H9 (cell line): ENCODE measurements around the gene TUBA4A. TPM values are rescaled to one million over a fixed set of nuclear protein-coding genes. Genes with fewer than 3 reads are reported as not detected.

Source experiments
- DNase-seq: peaks from one replicate; pipeline ENCODE4 v3.0.0-alpha.2; 2017
- H2AFZ ChIP-seq: one replicate; pipeline ENCODE4 v1.6.1; 2013; ENCODE audit warnings: mild to moderate bottlenecking, low read length, control low read depth, moderate library complexity
- H2AK5ac ChIP-seq: 2 replicates; pipeline ENCODE4 v1.6.1; 2013; ENCODE audit warnings: low read length, control low read depth, mixed read lengths; ENCODE audit not compliant: insufficient read length
- H2BK120ac ChIP-seq: one replicate; pipeline ENCODE4 v1.6.1; 2013; ENCODE audit warnings: low read depth, mild to moderate bottlenecking, low read length, control low read depth, inconsistent platforms; ENCODE audit not compliant: poor library complexity, severe bottlenecking
- H2BK12ac ChIP-seq: 2 replicates; pipeline ENCODE4 v1.6.1; 2013; ENCODE audit warnings: low read length, control low read depth, mixed read lengths, low read depth; ENCODE audit not compliant: insufficient read length
- H2BK15ac ChIP-seq: 2 replicates; pipeline ENCODE4 v1.6.1; 2013; ENCODE audit warnings: low read depth, low read length, control low read depth
- H2BK20ac ChIP-seq: one replicate; pipeline ENCODE4 v1.6.1; 2013; ENCODE audit warnings: low read depth, mild to moderate bottlenecking, low read length, control low read depth, inconsistent platforms; ENCODE audit not compliant: poor library complexity, severe bottlenecking
- H2BK5ac ChIP-seq: 2 replicates; pipeline ENCODE4 v1.6.1; 2013; ENCODE audit warnings: low read length, control low read depth, mixed read lengths; ENCODE audit not compliant: insufficient read length
- H3K14ac ChIP-seq: 2 replicates; pipeline ENCODE4 v1.6.1; 2013; ENCODE audit warnings: low read length, control low read depth; ENCODE audit not compliant: insufficient read depth
- H3K18ac ChIP-seq: 2 replicates; pipeline ENCODE4 v1.6.1; 2013; ENCODE audit warnings: low read depth, mild to moderate bottlenecking, mixed read lengths, low read length, control low read depth; ENCODE audit not compliant: insufficient read length
- H3K23ac ChIP-seq: 2 replicates; pipeline ENCODE4 v1.6.1; 2013; ENCODE audit warnings: low read length, control low read depth, mixed read lengths, low read depth; ENCODE audit not compliant: insufficient read length
- H3K23me2 ChIP-seq: 2 replicates; pipeline ENCODE4 v1.6.1; 2013; ENCODE audit warnings: low read depth, mild to moderate bottlenecking, mixed read lengths, low read length, control low read depth; ENCODE audit not compliant: insufficient read length, poor library complexity, severe bottlenecking
- H3K27ac ChIP-seq: 2 replicates; pipeline ENCODE4 v1.5.1; 2013; ENCODE audit warnings: low read length, control low read depth, mixed read lengths, low read depth; ENCODE audit not compliant: insufficient read length
- H3K27me3 ChIP-seq: 2 replicates; pipeline ENCODE4 v1.6.1; 2013; ENCODE audit warnings: low read length, control low read depth, inconsistent platforms; ENCODE audit not compliant: insufficient read depth
- H3K4ac ChIP-seq: 2 replicates; pipeline ENCODE4 v1.6.1; 2013; ENCODE audit warnings: low read depth, mild to moderate bottlenecking, control low read depth, inconsistent platforms, low read length, moderate library complexity
- H3K4me1 ChIP-seq: 2 replicates; pipeline ENCODE4 v1.6.1; 2013; ENCODE audit warnings: low read length, control low read depth, inconsistent platforms; ENCODE audit not compliant: insufficient read depth
- H3K4me2 ChIP-seq: 2 replicates; pipeline ENCODE4 v1.6.1; 2013; ENCODE audit warnings: low read length, control low read depth, mixed read lengths; ENCODE audit not compliant: insufficient read length, insufficient read depth
- H3K56ac ChIP-seq: 2 replicates; pipeline ENCODE4 v1.6.1; 2013; ENCODE audit warnings: low read depth, mild to moderate bottlenecking, mixed read lengths, low read length, control low read depth; ENCODE audit not compliant: insufficient read length
- H3K79me1 ChIP-seq: 2 replicates; pipeline ENCODE4 v1.6.1; 2013; ENCODE audit warnings: low read depth, mild to moderate bottlenecking, moderate library complexity, low read length, control low read depth, inconsistent platforms; ENCODE audit not compliant: insufficient read depth, poor library complexity, severe bottlenecking
- H3K79me2 ChIP-seq: 2 replicates; pipeline ENCODE4 v1.6.1; 2013; ENCODE audit warnings: low read length, control low read depth, inconsistent platforms; ENCODE audit not compliant: insufficient read depth
- H3K9ac ChIP-seq: 2 replicates; pipeline ENCODE4 v1.6.1; 2013; ENCODE audit warnings: low read length, control low read depth, mixed read lengths; ENCODE audit not compliant: insufficient read length; ENCODE audit errors: extremely low read depth
- H3K9me3 ChIP-seq: one replicate; pipeline ENCODE4 v1.6.1; 2013; ENCODE audit warnings: low read depth, low read length, inconsistent platforms; ENCODE audit not compliant: control insufficient read depth
- H3T11ph ChIP-seq: one replicate; pipeline ENCODE4 v1.6.1; 2013; ENCODE audit warnings: mild to moderate bottlenecking, low read length, control low read depth, inconsistent platforms
- H4K20me1 ChIP-seq: one replicate; pipeline ENCODE4 v1.6.1; 2013; ENCODE audit not compliant: control insufficient read depth, insufficient read length, insufficient read depth
- H4K5ac ChIP-seq: 2 replicates; pipeline ENCODE4 v1.6.1; 2013; ENCODE audit warnings: low read depth, mild to moderate bottlenecking, mixed read lengths, low read length, control low read depth; ENCODE audit not compliant: insufficient read length
- H4K8ac ChIP-seq: replicated peaks from 2 replicates; pipeline ENCODE4 v1.6.1; 2013; ENCODE audit warnings: low read length, control low read depth, mixed read lengths, low read depth; ENCODE audit not compliant: insufficient read length
- H4K91ac ChIP-seq: 2 replicates; pipeline ENCODE4 v1.6.1; 2013; ENCODE audit warnings: low read depth, mild to moderate bottlenecking, moderate library complexity, mixed read lengths, low read length, control low read depth; ENCODE audit not compliant: insufficient read length
- H3K27ac Mint-ChIP-seq, 3 experiments: 2 replicates in 2 of 3; 3 replicates in 1 of 3; pipeline ENCODE4 v1.8.0; 2020 to 2021; ENCODE audit warnings: mixed read lengths in 3 of 3, mild to moderate bottlenecking in 1 of 3, moderate library complexity in 1 of 3
- H3K27me3 Mint-ChIP-seq: 2 replicates; pipeline ENCODE4 v1.8.0; 2021; ENCODE audit warnings: low read depth, mild to moderate bottlenecking, moderate library complexity, mixed read lengths
- H3K36me3 Mint-ChIP-seq, 3 experiments: 2 replicates in 2 of 3; 3 replicates in 1 of 3; pipeline ENCODE4 v1.8.0; 2020 to 2021; ENCODE audit warnings: low read depth in 3 of 3, mixed read lengths in 3 of 3; ENCODE audit not compliant: insufficient read depth in 1 of 3
- H3K4me1 Mint-ChIP-seq, 2 experiments: 2 replicates each; pipeline ENCODE4 v1.8.0; 2020; ENCODE audit warnings: mixed read lengths in 2 of 2
- H3K4me3 Mint-ChIP-seq, 2 experiments: 2 replicates in 1 of 2; 3 replicates in 1 of 2; pipeline ENCODE4 v1.8.0; 2020 to 2021; ENCODE audit warnings: mild to moderate bottlenecking in 2 of 2, mixed read lengths in 2 of 2, moderate library complexity in 1 of 2
- H3K9me3 Mint-ChIP-seq, 2 experiments: 2 replicates in 1 of 2; 3 replicates in 1 of 2; pipeline ENCODE4 v1.8.0; 2020; ENCODE audit warnings: mild to moderate bottlenecking in 2 of 2, mixed read lengths in 2 of 2, moderate library complexity in 1 of 2
- WGBS: extraction: QIAGEN DNeasy Blood & Tissue Kit; methylation state at CpG from one replicate; pipeline ENCODE4 v1.1.7; 2013; ENCODE audit warnings: missing lambda C conversion rate, low lambda C conversion rate, mixed read lengths; ENCODE audit not compliant: insufficient read length; ENCODE audit errors: extremely low coverage; 5-methylcytosine and 5-hydroxymethylcytosine counted together
- total RNA-seq: library from RNA; stranded (reverse); gene quantifications from 2 replicates; pipeline ENCODE4 v1.2.1, GENCODE V29; 2021
- TF ChIP-seq, protein P1 (sequence below): fragments of 200-600 bp; sonication (generic); conservative IDR thresholded peaks from 3 replicates; pipeline ENCODE4 v1.8.0; 2021; ENCODE audit warnings: antibody characterized with exemption, mild to moderate bottlenecking

The TUBA4A gene
- total RNA-seq, 1 experiment from 2014 or later, result 25.5 TPM

DNA sequence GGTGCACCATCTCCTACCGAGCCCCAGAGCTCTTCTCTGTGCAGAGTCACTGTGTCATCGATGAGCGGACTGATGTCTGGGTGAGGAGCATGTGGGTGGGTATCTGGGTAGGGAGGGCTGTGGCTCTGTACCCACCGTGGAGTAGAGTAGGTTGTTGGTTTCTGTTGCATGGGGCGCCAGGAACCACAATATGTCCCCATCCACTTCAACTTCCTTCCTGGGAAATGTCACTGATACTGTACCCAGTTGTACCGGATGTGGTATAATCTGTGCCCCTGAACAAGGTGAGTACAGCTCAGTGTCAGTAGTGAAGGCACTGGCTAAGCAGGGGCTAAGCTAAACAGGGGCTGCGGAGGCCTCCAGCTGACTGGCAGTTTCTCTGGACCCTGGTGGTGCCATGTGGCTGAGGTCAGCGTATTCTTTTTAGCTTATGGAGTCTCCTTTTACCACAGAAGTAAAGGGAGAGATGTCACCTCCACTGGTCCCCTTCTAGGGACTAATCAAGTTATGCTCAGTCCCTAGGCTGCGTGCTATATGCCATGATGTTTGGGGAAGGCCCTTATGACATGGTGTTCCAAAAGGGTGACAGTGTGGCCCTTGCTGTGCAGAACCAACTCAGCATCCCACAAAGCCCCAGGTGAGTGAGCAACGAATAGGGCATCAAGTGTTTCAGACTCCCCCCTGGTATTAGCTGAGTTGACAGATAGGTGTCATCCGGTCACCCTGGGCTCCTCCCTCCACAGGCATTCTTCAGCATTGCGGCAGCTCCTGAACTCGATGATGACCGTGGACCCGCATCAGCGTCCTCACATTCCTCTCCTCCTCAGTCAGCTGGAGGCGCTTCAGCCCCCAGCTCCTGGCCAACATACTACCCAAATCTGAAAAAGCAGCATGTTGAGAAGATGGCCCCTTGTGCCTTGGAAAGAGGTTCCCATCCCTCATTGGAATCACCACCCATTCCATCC lies 5.8 kb downstream of the TUBA4A start:
- TF ChIP-seq, protein P1, sequence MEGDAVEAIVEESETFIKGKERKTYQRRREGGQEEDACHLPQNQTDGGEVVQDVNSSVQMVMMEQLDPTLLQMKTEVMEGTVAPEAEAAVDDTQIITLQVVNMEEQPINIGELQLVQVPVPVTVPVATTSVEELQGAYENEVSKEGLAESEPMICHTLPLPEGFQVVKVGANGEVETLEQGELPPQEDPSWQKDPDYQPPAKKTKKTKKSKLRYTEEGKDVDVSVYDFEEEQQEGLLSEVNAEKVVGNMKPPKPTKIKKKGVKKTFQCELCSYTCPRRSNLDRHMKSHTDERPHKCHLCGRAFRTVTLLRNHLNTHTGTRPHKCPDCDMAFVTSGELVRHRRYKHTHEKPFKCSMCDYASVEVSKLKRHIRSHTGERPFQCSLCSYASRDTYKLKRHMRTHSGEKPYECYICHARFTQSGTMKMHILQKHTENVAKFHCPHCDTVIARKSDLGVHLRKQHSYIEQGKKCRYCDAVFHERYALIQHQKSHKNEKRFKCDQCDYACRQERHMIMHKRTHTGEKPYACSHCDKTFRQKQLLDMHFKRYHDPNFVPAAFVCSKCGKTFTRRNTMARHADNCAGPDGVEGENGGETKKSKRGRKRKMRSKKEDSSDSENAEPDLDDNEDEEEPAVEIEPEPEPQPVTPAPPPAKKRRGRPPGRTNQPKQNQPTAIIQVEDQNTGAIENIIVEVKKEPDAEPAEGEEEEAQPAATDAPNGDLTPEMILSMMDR, result no peak; the same call in 2 of the 3 replicates
- Histone ChIP-seq H3K18ac (no peak overlapping the region), H3K23ac (no peak overlapping the region), H3K79me2 (no peaks in the 10 kb centered on the region), H4K20me1 (no peaks in the 10 kb centered on the region), H2BK12ac (no peak overlapping the region), H3K27ac (no peak overlapping the region), H3K4me1 (peaks cover 5% of the 10 kb centered on the region), H2BK15ac (no peak overlapping the region), H3T11ph (no peak overlapping the region), H3K4me2 (no peak overlapping the region), H2BK5ac (no peak overlapping the region), H3K27me3 (no peaks in the 10 kb centered on the region), H3K14ac (no peak overlapping the region), H4K5ac (no peak overlapping the region), H4K8ac (no peak overlapping the region), H3K9ac (no peak overlapping the region), H3K4ac (no peak overlapping the region), H3K79me1 (no peaks in the 10 kb centered on the region), H3K56ac (no peak overlapping the region), H2BK20ac (no peak overlapping the region), H4K91ac (no peak overlapping the region), H2AK5ac (no peak overlapping the region), H3K9me3 (no peaks in the 10 kb centered on the region), H2AFZ (no peak overlapping the region), H2BK120ac (no peak overlapping the region), H3K23me2 (peaks cover 5% of the 10 kb centered on the region)
- WGBS, result no CpG with 5 or more reads among the region's 17 CpGs
- Mint-ChIP-seq H3K27me3 (peaks cover 23% of the 10 kb centered on the region), H3K36me3 (peaks cover 9 to 24% (median 23%) of the 10 kb centered on the region in 3 experiments; a peak in 6 of 7 replicates), H3K4me1 (peaks cover 31 to 42% of the 10 kb centered on the region in 2 experiments), H3K27ac (peak overlapping the region in 1 of 3 experiments; percentile 40; a peak in 1 of 7 replicates), H3K9me3 (no peaks in the 10 kb centered on the region), H3K4me3 (no peak overlapping the region)
- DNase-seq, result no peak
